ENCODE data around the gene WIPF3.

The WIPF3 gene

GRCh38 chr7:29806208-29806994 lies at the start of gene WIPF3:
WIPF3 (plus strand) TSS chr7:29806508; CDS start chr7:29834725, 28,217 bp downstream.
- DNase-seq: no peak

DNA sequence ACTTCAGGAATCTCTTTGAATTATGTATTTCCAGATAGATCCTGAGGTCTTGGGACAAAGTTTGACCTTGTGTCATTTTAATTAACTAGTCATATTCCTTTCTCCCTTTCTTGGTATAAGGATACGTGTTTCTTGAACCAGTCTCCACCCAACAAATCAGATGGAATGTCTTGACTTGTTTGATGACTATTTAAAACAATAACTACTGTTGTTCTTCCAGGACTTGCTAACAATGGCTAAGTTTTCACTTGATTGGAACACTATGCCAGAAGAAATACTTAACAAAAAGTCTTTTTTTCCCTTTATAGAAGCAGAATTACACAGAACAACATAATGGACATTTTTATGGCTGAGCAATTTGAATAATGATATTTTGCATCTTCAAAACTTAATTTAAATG lies 43.0 kb upstream of the WIPF3 start:
- DNase-seq: no peak

- peak; percentile 35 for DNase-seq
These were observed 42.1 kb upstream of the WIPF3 start for GRCh38 chr7:29764227-29764626.

- DNase-seq: no peak
These were observed 40.8 kb upstream of the WIPF3 start for GRCh38 chr7:29765490-29765889.

- DNase-seq: no peak
These were observed 35.9 kb upstream of the WIPF3 start for GRCh38 chr7:29770371-29770770.

DNA sequence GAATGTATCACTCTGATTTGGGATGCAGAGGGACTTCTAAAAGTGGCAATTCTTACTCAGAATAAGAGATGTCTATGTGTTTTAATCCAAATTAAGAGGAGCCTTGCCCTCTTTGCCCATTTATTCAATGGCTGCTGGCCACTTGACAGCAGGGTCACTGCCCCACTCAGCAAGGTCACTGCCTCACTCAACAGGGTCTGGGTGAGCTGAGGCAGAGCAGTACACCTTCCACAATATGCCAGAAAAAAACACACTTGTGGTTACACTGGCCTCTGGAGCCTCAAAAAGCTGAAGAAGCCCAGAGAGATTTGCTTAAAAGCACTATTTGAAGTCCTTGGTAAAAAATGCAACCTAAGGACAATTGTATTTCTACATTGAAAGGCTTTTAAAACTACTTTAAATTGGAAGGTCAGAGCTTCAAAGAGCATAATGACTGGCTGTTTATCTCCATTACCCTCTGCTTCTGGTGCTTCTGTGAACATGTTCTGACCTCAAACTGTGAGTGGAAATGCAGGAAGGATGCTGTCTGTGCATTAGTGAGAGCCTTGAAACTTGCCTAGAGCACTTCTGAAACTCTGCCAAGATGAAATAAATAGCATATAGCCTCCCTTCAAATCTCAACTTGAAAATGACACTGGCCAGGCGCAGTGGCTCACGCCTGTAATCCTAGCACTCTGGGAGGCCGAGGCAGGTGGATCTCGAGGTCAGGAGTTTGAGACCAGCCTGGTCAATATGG lies 35.1 kb upstream of the WIPF3 start:
- no peak for DNase-seq

DNA sequence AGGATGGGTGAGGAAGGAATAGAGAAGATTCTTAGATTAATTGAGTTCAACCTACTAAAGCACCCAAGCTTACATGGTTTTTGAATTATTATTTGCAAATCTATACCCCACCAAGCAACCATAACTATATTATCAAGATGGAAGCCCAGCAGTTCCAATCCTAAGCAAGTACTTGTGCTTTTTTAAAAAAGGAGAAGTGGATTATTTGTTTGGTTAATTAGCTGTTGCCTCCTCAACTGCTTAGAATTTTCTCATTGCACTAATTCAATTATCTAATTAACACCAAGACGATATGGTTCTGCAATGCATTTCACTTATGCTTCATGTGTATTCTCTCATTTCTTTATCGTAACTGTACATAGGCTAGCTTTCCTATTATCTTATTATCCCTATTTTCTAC lies 27.3 kb upstream of the WIPF3 start:
- DNase-seq: no peak

- no peak for DNase-seq
These were observed 26.0 kb upstream of the WIPF3 start for GRCh38 chr7:29780346-29780745.

DNA sequence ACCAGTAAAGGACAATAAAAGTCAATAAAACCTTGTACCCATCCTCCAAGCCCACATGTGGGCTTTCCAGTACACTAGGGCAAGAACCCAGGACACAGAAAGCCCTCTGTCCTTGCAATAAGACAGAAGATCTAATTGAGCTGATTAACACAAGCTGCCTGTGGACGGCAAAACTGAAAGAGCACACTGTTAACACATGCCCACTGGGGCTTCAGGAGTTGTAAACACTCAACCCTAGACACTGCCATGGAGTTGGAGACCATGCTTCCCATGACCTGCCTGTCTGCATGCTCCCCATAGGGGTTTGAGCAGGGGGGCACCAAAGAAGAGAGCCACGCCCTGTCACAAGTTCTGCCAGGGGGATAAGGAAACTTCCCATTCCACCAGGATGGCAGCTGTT lies 22.6 kb upstream of the WIPF3 start:
- no peak for DNase-seq

DNA sequence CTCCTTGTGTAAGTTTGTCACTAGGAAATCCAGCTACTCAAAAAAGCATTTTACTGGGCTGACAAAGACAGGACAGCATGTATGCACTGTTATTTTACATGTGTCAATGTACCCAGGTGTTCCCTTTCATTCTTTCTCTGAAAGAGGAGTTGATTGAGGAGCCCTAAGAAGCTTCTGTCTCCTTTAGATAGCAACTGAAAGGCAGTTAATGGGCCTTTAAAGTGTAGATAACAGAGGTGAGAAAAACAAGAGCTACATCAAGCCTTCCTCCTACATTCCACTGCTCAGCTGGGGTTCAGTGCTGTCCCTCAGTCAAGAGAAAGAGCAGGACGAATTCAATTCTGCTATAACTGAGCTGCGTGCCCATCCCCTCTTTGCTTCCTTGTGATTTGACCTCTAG lies 12.8 kb upstream of the WIPF3 start:
- no peak for DNase-seq

DNA sequence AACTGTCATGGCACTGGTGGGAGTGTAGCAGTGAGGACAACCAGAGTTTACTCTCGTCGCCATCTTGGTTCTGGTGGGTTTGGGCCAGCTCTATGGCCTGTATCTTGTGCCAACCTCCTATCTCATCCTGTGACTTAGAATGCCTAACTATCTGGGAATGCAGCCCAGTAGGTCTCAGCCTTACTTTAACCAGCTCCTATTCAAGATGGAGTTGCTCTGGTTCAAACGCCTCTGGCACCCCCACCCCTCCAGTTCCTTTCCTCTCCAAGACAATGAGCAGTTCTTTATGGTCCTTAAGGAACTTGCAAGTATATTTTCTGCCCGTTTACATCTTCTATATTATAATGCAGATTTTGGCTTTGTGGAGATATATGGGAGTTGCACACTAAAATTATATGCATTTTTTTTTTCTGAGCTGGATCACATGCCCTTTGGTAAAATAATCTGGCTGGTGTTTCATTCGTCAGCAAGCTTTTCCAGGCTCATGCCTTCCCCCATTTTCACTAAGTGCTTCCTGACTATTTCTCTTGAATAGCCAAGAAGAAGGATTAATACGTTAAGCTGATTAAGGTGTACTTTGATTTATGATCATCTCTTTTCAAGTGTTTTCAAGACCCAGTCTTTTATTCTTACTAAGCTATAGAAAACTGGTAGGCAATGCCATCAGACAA lies 11.2 kb upstream of the WIPF3 start:
- no peak for DNase-seq

GRCh38 chr7:29795696-29796580 lies 10.4 kb upstream of the WIPF3 start:
- DNase-seq: no peak

GRCh38 chr7:29797112-29797944 lies 9.0 kb upstream of the WIPF3 start:
- DNase-seq: no peak

- no peak for DNase-seq
These were observed 7.9 kb upstream of the WIPF3 start for GRCh38 chr7:29798422-29798821.

DNA sequence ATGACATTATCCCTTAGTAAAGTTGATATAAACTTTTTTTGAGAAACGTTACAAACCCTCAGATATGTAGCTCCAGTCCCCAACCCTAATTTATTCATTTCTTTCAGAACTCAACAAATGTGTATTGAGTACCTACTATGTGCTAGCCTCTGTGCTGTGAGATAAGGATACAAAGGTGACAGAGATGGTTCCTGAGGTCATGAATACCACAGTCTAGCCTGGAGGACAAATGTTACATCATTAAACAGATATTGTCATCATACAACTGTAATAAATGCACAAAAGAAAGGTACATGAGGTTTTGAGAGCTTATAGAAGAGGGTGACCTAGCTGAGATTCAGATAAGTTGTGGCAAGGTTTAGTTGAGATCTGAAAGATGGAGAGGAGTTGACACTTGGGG lies 4.4 kb upstream of the WIPF3 start:
- no peak for DNase-seq

DNA sequence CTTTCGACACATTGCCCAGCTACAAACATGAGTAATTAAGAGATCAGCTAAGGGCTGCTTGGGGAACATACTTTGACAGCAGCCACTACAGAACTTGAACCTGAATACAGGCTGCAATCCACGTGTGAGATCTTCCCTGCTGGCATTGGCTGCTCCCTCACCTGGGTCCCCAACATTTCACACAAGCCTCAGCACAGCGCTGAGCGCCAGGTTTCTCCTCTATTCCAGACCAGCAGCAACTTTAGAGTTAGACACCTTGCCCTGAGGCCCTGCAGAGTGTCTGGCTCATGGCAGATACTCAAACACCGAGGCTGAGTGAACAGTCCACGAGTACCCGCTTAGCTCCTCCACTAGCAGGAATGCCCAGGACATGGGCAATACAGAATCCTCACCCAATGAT lies 1.3 kb upstream of the WIPF3 start:
- DNase-seq: no peak

DNA sequence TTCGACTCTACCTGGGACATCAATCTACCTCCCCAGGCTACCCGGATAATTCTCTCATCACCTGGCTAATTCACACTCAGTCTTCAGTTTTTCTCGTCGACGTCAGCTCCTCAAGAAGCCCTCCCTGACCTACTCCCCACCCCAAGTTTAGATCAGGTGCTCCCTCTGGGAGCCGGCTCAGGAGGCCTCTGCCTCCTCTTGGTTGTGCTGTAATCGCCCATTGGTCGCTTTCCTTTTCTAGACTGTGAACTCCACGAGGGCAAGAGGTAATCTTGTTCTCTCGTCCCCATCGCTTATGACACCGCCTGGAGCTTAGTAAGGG lies 461 bp upstream of the WIPF3 start:
- no peak for DNase-seq

DNA sequence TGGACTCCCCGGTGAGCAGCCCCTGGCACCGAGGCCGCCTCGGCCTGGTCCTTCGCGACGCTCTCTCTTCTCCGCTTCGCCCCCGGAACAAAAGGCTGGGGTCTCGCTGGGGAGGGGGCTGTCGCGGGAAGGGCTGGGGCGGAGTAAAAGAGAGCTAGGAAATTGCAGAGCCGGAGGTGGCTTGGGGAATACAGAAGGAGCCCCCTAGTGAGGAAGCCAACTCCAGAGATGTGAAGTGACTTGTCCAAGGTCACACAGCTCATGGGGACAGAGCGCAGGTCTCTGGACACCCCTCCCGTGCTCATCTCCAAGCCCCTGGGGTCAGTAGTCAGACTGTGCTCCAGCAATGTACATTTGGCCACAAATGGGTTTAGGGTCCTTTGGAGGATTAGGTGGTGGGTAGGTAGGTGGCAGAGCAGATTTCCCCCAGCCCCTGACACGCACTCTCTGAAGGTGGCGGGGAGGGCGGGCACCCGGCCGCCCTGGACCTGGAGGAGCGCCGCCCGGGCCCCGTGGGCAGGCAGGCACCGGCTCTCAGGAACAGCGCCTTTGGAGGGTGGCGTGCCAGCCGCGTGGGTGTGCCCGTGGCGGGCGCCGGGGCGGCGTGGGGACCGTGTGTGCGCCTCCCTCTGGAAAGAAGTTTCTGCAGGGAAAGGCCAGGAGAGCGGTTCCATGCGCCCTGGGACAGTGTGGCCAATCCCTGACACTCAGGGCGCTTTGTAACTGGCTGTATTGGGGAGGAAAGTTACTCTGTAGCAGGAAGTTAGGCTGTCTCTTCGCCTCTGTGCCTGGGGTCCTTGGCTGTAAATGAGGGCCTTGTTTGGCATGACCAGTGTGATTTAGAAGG lies 910 bp downstream of the WIPF3 start:
- no peak for DNase-seq

DNA sequence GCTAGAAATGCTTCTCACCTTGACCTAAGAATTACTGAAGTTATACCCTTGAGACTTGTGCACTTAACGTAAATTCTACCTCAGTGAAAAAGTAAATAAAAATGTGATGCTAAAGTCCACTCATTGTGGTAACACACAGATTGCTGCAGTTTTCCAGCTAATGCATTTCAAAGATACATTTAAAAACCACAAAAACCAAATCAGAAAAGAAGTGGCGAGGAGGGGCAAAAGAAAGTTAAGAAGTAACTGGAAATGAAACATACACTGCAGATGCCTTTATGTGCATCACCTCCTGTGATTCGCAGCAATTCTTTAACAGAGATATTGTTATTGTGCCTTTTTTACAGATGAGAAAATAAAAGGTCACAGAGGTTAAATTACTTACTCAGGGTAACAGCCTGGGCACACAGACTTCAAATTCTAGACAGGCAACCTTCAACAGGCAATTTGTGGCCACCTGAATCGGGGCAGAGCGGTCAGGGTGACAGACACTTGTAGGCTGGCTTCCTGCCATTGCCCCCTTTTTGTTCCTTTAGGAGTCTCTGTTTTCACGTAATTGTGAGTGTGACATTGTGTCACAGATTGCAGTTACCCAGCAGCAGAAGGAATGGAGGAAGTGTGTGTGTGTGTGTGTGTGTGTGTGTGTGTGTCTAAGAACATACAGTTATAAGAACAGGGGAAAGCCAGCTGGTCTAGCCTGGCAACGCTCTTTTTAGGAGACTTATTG lies 1.9 kb downstream of the WIPF3 start:
- no peak for DNase-seq

DNA sequence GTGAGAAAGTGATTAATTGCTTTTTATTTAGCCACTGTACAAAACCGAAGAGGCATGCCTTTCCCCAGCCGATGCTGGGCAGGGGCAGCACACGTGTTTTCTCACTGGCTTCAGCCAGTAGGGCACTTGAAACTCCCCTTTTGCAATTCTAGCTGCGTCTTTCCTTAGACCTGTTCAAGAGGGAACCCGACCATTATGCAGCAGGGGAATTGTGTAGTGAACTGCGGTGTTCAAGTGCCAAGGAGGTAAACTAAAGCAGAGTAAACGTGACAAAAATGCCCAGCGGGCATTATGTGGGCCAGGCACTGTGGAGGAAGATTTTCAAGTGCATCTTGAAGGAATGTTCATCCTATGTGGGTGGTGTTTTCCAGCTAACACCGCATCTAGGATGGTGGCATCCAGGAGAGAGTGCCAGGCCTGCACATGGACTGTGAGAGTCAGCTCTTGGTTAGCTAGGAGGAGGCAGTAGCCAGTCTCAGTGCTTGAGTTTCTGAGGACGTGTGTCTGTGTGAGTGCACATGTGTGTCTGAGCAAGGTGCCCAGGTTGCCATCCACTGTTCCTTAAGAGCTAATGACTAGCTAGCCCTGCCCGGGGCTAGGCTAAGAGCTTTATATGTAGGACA lies 3.3 kb downstream of the WIPF3 start:
- peak; percentile 49 for DNase-seq
